Right atrium auricular region (tissue), 2 donors: Measurements from ENCODE around the gene DGUOK. TPM values are rescaled to one million over a fixed set of nuclear protein-coding genes. Genes with fewer than 3 reads are reported as not detected.
"Not testable (repeated sequence)": the region's sequence is repeated elsewhere in the genome, so short reads cannot be mapped to it uniquely, and the experiment has no call there.

Experiments
- DNase-seq: peaks from one replicate; pipeline ENCODE4 v3.0.0-alpha.2; 2019; ENCODE audit warnings: low spot score
- H3K27ac ChIP-seq, 2 donors: fragments of 200-600 bp; sonication (generic); 1 replicate in 1 of 2; 2 replicates in 1 of 2; pipeline ENCODE4 v1.5.1; 2016 to 2019
- H3K27me3 ChIP-seq, 2 donors: fragments of 200-600 bp; sonication (generic); one replicate each; pipeline versions ENCODE4 v1.5.1 to v1.6.0; 2017 to 2019
- H3K36me3 ChIP-seq: fragments of 200-600 bp; sonication (generic); one replicate; pipeline ENCODE4 v1.5.1; 2016
- H3K4me1 ChIP-seq, 2 donors: fragments of 200-600 bp; sonication (generic); one replicate each; pipeline versions ENCODE4 v1.5.1 to v1.6.0; 2017 to 2019
- H3K4me3 ChIP-seq, 2 donors: fragments of 200-600 bp; sonication (generic); 1 replicate in 1 of 2; 2 replicates in 1 of 2; pipeline ENCODE4 v1.5.1; 2017 to 2019; ENCODE audit warnings: mild to moderate bottlenecking in 1 of 2, moderate library complexity in 1 of 2
- H3K9me3 ChIP-seq, 2 donors: fragments of 200-600 bp; sonication (generic); one replicate each; pipeline ENCODE4 v1.5.1; 2019
- total RNA-seq, 2 donors: library from RNA; depleted of rRNA; stranded (reverse); fragments of >200 nt; gene quantifications; one replicate each; pipeline ENCODE4 v1.1.0, GENCODE V29; 2016
- TF ChIP-seq, protein P1 (sequence below), 2 donors: fragments of 200-600 bp; sonication (generic); IDR thresholded peaks; one replicate each; pipeline ENCODE4 v1.5.1; 2019; ENCODE audit warnings: antibody characterized with exemption in 2 of 2

DGUOK gene
- total RNA-seq, 2 donors from 2014 or later = 33.7 to 36.2 TPM

- Histone ChIP-seq H3K4me1 (no peaks in the 10 kb centered on the region), H3K9me3 (no peaks in the 10 kb centered on the region), H3K36me3 (no peaks in the 10 kb centered on the region), H3K4me3 (no peak overlapping the region), H3K27me3 (no peaks in the 10 kb centered on the region), H3K27ac (peak overlapping the region in 1 of 2 donors; percentile 35)
- no peak for DNase-seq
- TF ChIP-seq, protein P1, sequence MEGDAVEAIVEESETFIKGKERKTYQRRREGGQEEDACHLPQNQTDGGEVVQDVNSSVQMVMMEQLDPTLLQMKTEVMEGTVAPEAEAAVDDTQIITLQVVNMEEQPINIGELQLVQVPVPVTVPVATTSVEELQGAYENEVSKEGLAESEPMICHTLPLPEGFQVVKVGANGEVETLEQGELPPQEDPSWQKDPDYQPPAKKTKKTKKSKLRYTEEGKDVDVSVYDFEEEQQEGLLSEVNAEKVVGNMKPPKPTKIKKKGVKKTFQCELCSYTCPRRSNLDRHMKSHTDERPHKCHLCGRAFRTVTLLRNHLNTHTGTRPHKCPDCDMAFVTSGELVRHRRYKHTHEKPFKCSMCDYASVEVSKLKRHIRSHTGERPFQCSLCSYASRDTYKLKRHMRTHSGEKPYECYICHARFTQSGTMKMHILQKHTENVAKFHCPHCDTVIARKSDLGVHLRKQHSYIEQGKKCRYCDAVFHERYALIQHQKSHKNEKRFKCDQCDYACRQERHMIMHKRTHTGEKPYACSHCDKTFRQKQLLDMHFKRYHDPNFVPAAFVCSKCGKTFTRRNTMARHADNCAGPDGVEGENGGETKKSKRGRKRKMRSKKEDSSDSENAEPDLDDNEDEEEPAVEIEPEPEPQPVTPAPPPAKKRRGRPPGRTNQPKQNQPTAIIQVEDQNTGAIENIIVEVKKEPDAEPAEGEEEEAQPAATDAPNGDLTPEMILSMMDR (IDR thresholded peaks at IDR 0.05) = no peak
Measured at GRCh38 chr2:73897240-73897583, 29.5 kb upstream of the DGUOK start.

DNA sequence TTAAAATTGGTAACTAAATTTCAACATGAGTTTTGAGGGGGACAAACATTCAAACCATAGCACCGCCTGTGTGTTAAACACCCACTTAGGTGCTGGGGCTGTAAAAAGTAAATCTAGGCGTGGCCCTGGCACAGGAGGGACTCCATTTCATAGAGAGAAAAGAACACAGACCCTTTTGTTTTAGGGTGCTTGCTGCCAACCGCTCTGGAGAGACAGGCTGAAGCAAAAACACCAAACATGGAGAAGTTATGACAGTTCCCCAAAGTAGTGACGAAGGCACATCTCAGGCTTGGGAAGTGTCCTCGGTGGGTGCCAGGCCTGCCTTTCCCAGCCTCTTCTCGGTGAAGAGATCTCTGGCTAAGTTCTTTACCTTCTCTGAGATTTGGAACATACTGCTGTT, 28.7 kb upstream of the DGUOK start:
- no peak for DNase-seq
- no peaks in the 10 kb centered on the region for H3K4me1 ChIP-seq
- H3K9me3 ChIP-seq = no peaks in the 10 kb centered on the region
- TF ChIP-seq, protein P1 (IDR thresholded peaks at IDR 0.05) = no peak
- H3K27me3 ChIP-seq = no peaks in the 10 kb centered on the region
- no peaks in the 10 kb centered on the region for H3K36me3 ChIP-seq
- no peak overlapping the region for H3K27ac ChIP-seq
- H3K4me3 ChIP-seq = no peak overlapping the region

- Histone ChIP-seq H3K36me3 (no peaks in the 10 kb centered on the region), H3K4me3 (no peak overlapping the region)
Measured at GRCh38 chr2:73899801-73900336, 26.8 kb upstream of the DGUOK start.

GRCh38 chr2:73901143-73901542, 25.5 kb upstream of the DGUOK start:
- no peaks in the 10 kb centered on the region for H3K9me3 ChIP-seq
- H3K4me3 ChIP-seq = no peak overlapping the region
- TF ChIP-seq, protein P1 (IDR thresholded peaks at IDR 0.05) = no peak
- no peak overlapping the region for H3K27ac ChIP-seq
- no peak for DNase-seq
- no peaks in the 10 kb centered on the region for H3K36me3 ChIP-seq
- no peaks in the 10 kb centered on the region for H3K4me1 ChIP-seq
- H3K27me3 ChIP-seq = no peaks in the 10 kb centered on the region

More at GRCh38 chr2:73899801-73900336, 26.8 kb upstream of the DGUOK start:
- H3K27me3 ChIP-seq = no peaks in the 10 kb centered on the region
- no peaks in the 10 kb centered on the region for H3K9me3 ChIP-seq
- DNase-seq = no peak
- TF ChIP-seq, protein P1 (IDR thresholded peaks at IDR 0.05) = no peak
- H3K27ac ChIP-seq = no peak overlapping the region
- no peaks in the 10 kb centered on the region for H3K4me1 ChIP-seq

DNA sequence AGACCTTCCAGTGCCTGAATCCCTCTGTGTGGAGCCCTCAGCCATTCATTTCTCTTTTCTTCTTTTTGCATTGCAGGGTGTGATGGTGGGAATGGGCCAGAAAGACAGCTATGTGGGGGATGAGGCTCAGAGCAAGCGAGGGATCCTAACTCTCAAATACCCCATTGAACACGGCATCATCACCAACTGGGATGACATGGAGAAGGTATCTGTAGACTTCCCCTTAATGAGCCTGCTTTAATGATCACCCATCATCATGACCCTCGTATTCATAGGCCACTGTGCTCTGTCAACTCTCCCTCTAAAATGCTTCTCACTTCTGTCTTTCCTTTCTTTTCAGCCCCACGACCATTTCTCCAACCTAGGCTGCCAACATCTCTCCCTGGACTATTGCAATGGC, 24.4 kb upstream of the DGUOK start:
- no peak for DNase-seq
- H3K36me3 ChIP-seq = no peaks in the 10 kb centered on the region
- TF ChIP-seq, protein P1 (IDR thresholded peaks at IDR 0.05) = no peak
- H3K27me3 ChIP-seq = no peaks in the 10 kb centered on the region
- no peak overlapping the region for H3K4me3 ChIP-seq
- no peak overlapping the region for H3K27ac ChIP-seq
- H3K4me1 ChIP-seq = no peaks in the 10 kb centered on the region
- no peaks in the 10 kb centered on the region for H3K9me3 ChIP-seq

- Histone ChIP-seq H3K27me3 (no peaks in the 10 kb centered on the region), H3K36me3 (no peaks in the 10 kb centered on the region), H3K9me3 (no peaks in the 10 kb centered on the region), H3K27ac (no peak overlapping the region), H3K4me1 (no peaks in the 10 kb centered on the region), H3K4me3 (no peak overlapping the region)
- TF ChIP-seq, protein P1 (IDR thresholded peaks at IDR 0.05) = no peak
- no peak for DNase-seq
Measured at GRCh38 chr2:73903313-73903712, 23.4 kb upstream of the DGUOK start.

DNA sequence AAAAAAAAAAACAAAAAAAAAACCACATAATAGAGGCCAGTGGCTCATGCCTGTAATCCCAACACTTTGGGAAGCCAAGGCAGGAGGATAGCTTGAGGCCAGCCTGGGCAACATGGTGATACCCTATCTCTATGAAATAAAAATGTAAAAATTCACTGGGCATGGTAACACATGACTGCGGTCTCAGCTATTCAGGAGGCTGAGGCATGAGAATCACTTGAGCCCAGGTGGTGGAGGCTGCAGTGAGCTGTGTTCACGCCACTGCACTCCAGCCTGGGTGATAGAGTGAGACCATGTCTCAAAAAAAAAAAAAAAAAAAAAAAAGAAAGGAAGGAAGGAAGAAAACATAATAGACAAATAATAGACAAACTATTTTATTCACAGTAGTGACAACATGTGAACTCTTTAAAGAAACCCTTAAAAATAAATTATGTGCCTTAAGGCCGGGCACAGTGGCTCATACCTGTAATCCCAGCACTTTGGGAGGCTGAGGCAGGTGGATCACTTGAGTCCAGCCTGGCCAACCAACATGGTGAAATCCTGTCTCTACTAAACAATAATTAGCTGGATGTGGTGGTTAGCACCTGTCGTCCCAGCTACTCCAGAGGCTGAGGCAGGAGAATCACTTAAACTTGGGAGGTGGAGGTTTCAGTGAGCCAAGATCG, 22.6 kb upstream of the DGUOK start:
- H3K4me3 ChIP-seq, H3K9me3 ChIP-seq, H3K4me1 ChIP-seq, H3K36me3 ChIP-seq, H3K27ac ChIP-seq, H3K27me3 ChIP-seq, DNase-seq: not testable (repeated sequence)
